Measurements from ENCODE around the gene KCP. TPM values are rescaled to one million over a fixed set of nuclear protein-coding genes. Genes with fewer than 3 reads are reported as not detected.

KCP gene
- total and polyA plus RNA-seq, 2 donors (not counting 1 experiment from before 2014, with no cell fraction given): 2.3 to 3.8 TPM

DNA sequence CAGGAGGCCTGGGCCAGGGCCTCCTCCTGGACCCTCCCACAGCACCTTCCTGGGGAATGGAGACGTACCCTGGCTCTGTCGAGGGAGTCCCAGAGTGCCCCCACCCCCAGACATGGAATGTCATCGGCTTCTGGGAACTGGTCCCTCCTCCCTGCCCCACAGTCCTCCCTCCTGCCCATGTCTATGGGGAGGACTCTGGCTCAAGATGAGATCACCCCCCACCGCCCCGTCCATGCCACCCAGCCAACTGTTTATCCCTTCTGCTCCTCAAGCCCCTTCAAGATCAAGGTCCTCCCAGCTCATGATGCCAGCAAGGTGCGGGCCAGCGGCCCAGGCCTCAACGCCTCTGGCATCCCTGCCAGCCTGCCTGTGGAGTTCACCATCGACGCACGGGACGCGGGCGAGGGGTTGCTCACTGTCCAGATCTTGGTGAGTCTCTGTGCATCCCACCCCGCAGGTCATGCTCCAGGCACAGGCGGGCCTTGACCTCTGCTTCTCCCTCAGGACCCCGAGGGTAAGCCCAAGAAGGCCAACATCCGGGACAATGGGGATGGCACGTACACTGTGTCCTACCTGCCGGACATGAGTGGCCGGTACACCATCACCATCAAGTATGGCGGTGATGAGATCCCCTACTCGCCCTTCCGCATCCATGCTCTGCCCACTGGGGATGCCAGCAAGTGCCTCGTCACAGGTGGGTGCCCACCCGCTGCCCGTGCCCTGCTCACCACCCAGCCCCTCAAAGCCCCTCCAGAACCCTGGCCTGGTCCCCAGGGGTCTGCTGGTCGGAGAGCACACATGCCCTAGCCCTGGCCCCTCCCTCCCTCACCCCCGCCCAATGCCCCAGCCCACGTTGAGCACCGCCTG is 62.0 kb downstream of the KCP start:
- Histone ChIP-seq H3K27ac (ENCODE audit: low read length in 2 of 2) (no peak overlapping the region), H3K9ac (ENCODE audit: low read length) (no peak overlapping the region), H3K4me1 (ENCODE audit: control insufficient read depth in 2 of 2, insufficient read depth in 2 of 2, low read length in 2 of 2) (no peaks in the 10 kb centered on the region), H3K27me3 (replicated peaks in 1 of 4; ENCODE audit: control extremely low read depth in 1 of 4, control insufficient read depth in 3 of 4, insufficient read depth in 4 of 4, low read length in 3 of 4) (no peaks in the 10 kb centered on the region), H3K4me3 (ENCODE audit: control extremely low read depth in 1 of 5, extremely low read depth in 1 of 5, insufficient read depth in 1 of 5, low read depth in 2 of 5, low read length in 4 of 5) (no peak overlapping the region), H4K20me1 (ENCODE audit: control insufficient read depth, insufficient read depth, low read length, poor library complexity, severe bottlenecking) (no peaks in the 10 kb centered on the region), H3K79me2 (ENCODE audit: control insufficient read depth, insufficient read depth, low read length) (no peaks in the 10 kb centered on the region), H3K36me3 (replicated peaks in 1 of 2; ENCODE audit: control extremely low read depth in 1 of 2, control insufficient read depth in 1 of 2, extremely low read depth in 1 of 2, insufficient read depth in 2 of 2, low read length in 1 of 2) (no peaks in the 10 kb centered on the region), H3K4me2 (replicated peaks; ENCODE audit: low read depth, low read length, poor library complexity, severe bottlenecking) (no peak overlapping the region), H3K9me3 (ENCODE audit: control extremely low read depth in 1 of 3, control insufficient read depth in 2 of 3, insufficient read depth in 1 of 3, low read length in 2 of 3) (no peaks in the 10 kb centered on the region), H2AFZ (ENCODE audit: insufficient read depth, low read depth, low read length, poor library complexity, severe bottlenecking) (no peak overlapping the region)
- no peak for DNase-seq
- CTCF ChIA-PET: no interaction called here
- POLR2A ChIA-PET: no interaction called here
- no peaks in the 10 kb centered on the region for H3K27me3 Mint-ChIP-seq
- no peaks in the 10 kb centered on the region for H3K4me1 Mint-ChIP-seq
- intact Hi-C loops (cut with micrococcal nuclease): no loop called here
- ATAC-seq (ENCODE audit: low read depth): no peak
- no peaks in the 10 kb centered on the region for H3K9me3 Mint-ChIP-seq (ENCODE audit: insufficient read depth)
- TF ChIP-seq, protein P1, sequence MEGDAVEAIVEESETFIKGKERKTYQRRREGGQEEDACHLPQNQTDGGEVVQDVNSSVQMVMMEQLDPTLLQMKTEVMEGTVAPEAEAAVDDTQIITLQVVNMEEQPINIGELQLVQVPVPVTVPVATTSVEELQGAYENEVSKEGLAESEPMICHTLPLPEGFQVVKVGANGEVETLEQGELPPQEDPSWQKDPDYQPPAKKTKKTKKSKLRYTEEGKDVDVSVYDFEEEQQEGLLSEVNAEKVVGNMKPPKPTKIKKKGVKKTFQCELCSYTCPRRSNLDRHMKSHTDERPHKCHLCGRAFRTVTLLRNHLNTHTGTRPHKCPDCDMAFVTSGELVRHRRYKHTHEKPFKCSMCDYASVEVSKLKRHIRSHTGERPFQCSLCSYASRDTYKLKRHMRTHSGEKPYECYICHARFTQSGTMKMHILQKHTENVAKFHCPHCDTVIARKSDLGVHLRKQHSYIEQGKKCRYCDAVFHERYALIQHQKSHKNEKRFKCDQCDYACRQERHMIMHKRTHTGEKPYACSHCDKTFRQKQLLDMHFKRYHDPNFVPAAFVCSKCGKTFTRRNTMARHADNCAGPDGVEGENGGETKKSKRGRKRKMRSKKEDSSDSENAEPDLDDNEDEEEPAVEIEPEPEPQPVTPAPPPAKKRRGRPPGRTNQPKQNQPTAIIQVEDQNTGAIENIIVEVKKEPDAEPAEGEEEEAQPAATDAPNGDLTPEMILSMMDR (IDR thresholded peaks at IDR 0.05): no peak
- TF ChIP-seq EZH2 (IDR thresholded peaks at IDR 0.05; ENCODE audit: borderline replicate concordance, insufficient read depth, low read depth, low read length, poor library complexity, severe bottlenecking): no peak
- no peak overlapping the region for H3K27ac Mint-ChIP-seq
- H3K4me3 Mint-ChIP-seq: no peak overlapping the region
- 95% methylated on average over 27 of the region's 31 CpGs for WGBS (ENCODE audit: insufficient coverage)

GRCh38 chr7:128847721-128848211 is 62.7 kb downstream of the KCP start:
- ATAC-seq (ENCODE audit: low read depth) (no peak), DNase-seq (no peak)
- Mint-ChIP-seq H3K4me1 (no peaks in the 10 kb centered on the region), H3K27ac (no peak overlapping the region), H3K9me3 (ENCODE audit: insufficient read depth) (no peaks in the 10 kb centered on the region), H3K4me3 (no peak overlapping the region), H3K27me3 (no peaks in the 10 kb centered on the region)
- Histone ChIP-seq H3K4me1 (ENCODE audit: control insufficient read depth in 2 of 2, insufficient read depth in 2 of 2, low read length in 2 of 2) (no peaks in the 10 kb centered on the region), H3K27me3 (replicated peaks in 1 of 4; ENCODE audit: control extremely low read depth in 1 of 4, control insufficient read depth in 3 of 4, insufficient read depth in 4 of 4, low read length in 3 of 4) (no peaks in the 10 kb centered on the region), H3K27ac (ENCODE audit: low read length in 2 of 2) (no peak overlapping the region), H2AFZ (ENCODE audit: insufficient read depth, low read depth, low read length, poor library complexity, severe bottlenecking) (no peak overlapping the region), H3K9me3 (ENCODE audit: control extremely low read depth in 1 of 3, control insufficient read depth in 2 of 3, insufficient read depth in 1 of 3, low read length in 2 of 3) (no peaks in the 10 kb centered on the region), H3K36me3 (replicated peaks in 1 of 2; ENCODE audit: control extremely low read depth in 1 of 2, control insufficient read depth in 1 of 2, extremely low read depth in 1 of 2, insufficient read depth in 2 of 2, low read length in 1 of 2) (no peaks in the 10 kb centered on the region), H3K4me2 (replicated peaks; ENCODE audit: low read depth, low read length, poor library complexity, severe bottlenecking) (no peak overlapping the region), H3K4me3 (ENCODE audit: control extremely low read depth in 1 of 5, extremely low read depth in 1 of 5, insufficient read depth in 1 of 5, low read depth in 2 of 5, low read length in 4 of 5) (no peak overlapping the region), H4K20me1 (ENCODE audit: control insufficient read depth, insufficient read depth, low read length, poor library complexity, severe bottlenecking) (no peaks in the 10 kb centered on the region), H3K79me2 (ENCODE audit: control insufficient read depth, insufficient read depth, low read length) (no peaks in the 10 kb centered on the region), H3K9ac (ENCODE audit: low read length) (no peak overlapping the region)
- intact Hi-C loops (cut with micrococcal nuclease): no loop called here
- CTCF ChIA-PET: no interaction called here
- 94% methylated on average over 17 of the region's 17 CpGs for WGBS (ENCODE audit: insufficient coverage)
- POLR2A ChIA-PET: no interaction called here
- no peak for TF ChIP-seq EZH2 (IDR thresholded peaks at IDR 0.05; ENCODE audit: borderline replicate concordance, insufficient read depth, low read depth, low read length, poor library complexity, severe bottlenecking)
- TF ChIP-seq, protein P1 (IDR thresholded peaks at IDR 0.05): no peak
